Stimulated activated CD8-positive, alpha-beta memory T cell treated with anti-CD3 and anti-CD28 coated beads, Interleukin-2, amount 100 ng/mL, for 48 hours (primary cell): ENCODE data around the gene MYF5.

ENCODE experiments used
- DNase-seq, 2 donors: peaks; one replicate each; pipeline ENCODE4 v3.0.0-alpha.2; 2020; ENCODE audit warnings: low read depth in 2 of 2

MYF5 gene

GRCh38 chr12:80766210-80766609 lies 49.5 kb downstream of the MYF5 start:
- DNase-seq = no peak

GRCh38 chr12:80766897-80767296 lies 50.2 kb downstream of the MYF5 start:
- no peak for DNase-seq
